HUES6 (cell line): ENCODE results near the gene DENND2D.
"Not testable (repeated sequence)": the region's sequence is repeated elsewhere in the genome, so short reads cannot be mapped to it uniquely, and the experiment has no call there.

Experiments
- H3K27ac ChIP-seq: 2 replicates; pipeline ENCODE4 v1.7.0; 2013; ENCODE audit warnings: low read depth, mild to moderate bottlenecking, low read length, inconsistent platforms
- H3K27me3 ChIP-seq: 2 replicates; pipeline ENCODE4 v1.6.1; 2013; ENCODE audit warnings: low read length; ENCODE audit not compliant: control insufficient read depth, insufficient read depth
- H3K36me3 ChIP-seq: 2 replicates; pipeline ENCODE4 v1.6.1; 2013; ENCODE audit warnings: low read length; ENCODE audit not compliant: control insufficient read depth, insufficient read depth
- H3K4me1 ChIP-seq: 2 replicates; pipeline ENCODE4 v1.6.1; 2013; ENCODE audit warnings: low read length; ENCODE audit not compliant: control insufficient read depth, insufficient read depth
- H3K4me3 ChIP-seq: 2 replicates; pipeline ENCODE4 v1.5.1; 2013; ENCODE audit warnings: low read depth, low read length
- H3K9ac ChIP-seq: one replicate; pipeline ENCODE4 v1.6.1; 2013; ENCODE audit warnings: mild to moderate bottlenecking, low read length
- H3K9me3 ChIP-seq: 2 replicates; pipeline ENCODE4 v1.6.1; 2013; ENCODE audit warnings: low read depth, low read length; ENCODE audit not compliant: control insufficient read depth, insufficient read depth

Gene DENND2D

DNA sequence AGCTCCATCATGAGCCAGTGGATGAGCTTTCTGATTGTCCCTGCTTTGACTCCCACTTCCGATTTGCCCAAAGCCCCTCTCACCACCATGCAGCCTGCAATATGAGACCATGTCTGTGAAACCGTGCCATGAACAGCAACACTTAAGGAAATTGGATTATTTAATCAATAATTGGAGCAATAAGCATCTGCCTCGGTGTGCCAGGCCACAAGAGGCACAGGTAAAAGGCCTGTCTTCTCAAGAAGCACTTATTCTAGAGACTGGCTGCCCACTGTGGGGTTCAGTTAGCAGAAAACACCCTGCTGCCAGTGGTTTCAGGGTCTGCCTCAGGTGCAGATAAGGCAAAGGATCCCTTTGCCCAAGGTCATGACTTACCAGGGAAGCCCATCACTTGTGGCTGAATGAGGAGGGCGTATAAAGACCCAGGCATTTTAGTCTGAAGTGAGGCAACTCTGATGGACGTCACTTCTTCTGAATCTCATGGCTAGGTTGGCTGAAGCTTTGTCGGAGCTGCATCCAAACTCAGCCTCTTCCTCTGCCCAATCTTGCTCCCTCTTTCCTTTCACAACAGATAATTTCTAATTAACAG lies 19.9 kb upstream of the DENND2D start:
- Histone ChIP-seq H3K9me3 (no peaks in the 10 kb centered on the region), H3K27me3 (no peaks in the 10 kb centered on the region), H3K9ac (no peak overlapping the region), H3K36me3 (no peaks in the 10 kb centered on the region), H3K27ac (no peak overlapping the region), H3K4me1 (peaks cover 22% of the 10 kb centered on the region; the same call in 1 of the 2 replicates), H3K4me3 (no peak overlapping the region)

DNA sequence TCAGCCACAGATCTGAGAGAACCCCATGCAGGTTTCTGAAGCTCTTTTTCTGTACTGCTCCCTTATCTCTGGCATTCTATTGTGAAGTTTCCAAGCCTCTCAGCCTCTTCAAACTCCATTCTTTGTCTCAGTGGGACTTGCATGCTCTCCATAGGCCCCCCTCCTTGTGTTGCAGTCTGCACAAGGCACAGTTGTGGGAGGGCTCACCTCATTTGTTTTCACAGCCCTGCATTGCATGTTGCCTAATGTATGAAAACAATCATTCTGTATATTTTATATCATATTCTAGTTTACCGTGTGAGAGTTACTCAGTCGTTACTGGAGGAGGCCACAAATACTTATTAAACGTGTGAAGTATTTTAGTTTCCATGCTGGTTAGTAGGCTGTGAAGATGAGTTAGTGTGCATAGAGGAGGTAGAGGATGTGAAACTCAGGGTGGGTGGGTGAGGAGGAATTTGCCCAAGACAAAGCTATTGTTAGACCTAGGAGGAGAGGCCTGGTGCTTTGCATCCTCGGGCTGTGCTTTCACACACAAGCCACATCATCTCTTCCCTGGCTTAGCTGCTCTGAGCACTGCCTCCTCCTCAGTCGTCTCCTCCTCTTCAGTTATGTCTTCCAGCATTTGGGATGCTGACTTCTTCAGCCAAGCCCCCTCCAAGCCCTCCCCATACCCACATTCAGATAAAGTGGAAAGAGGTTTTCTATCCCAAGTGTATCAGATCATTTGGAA lies 19.3 kb upstream of the DENND2D start:
- Histone ChIP-seq H3K27ac (no peak overlapping the region), H3K9me3 (no peaks in the 10 kb centered on the region), H3K27me3 (no peaks in the 10 kb centered on the region), H3K4me3 (no peak overlapping the region), H3K4me1 (peaks cover 22% of the 10 kb centered on the region; the same call in 1 of the 2 replicates), H3K9ac (no peak overlapping the region), H3K36me3 (no peaks in the 10 kb centered on the region)

- no peaks in the 10 kb centered on the region for H3K27me3 ChIP-seq
- no peaks in the 10 kb centered on the region for H3K36me3 ChIP-seq
- H3K9me3 ChIP-seq: no peaks in the 10 kb centered on the region
- no peak overlapping the region for H3K4me3 ChIP-seq
- H3K27ac ChIP-seq: no peak overlapping the region
- no peak overlapping the region for H3K9ac ChIP-seq
- H3K4me1 ChIP-seq: peaks cover 29% of the 10 kb centered on the region; the same call in 1 of the 2 replicates
Observed at GRCh38 chr1:111218701-111219556, 18.5 kb upstream of the DENND2D start.

GRCh38 chr1:111217183-111217910 lies 16.9 kb upstream of the DENND2D start:
- no peak overlapping the region for H3K9ac ChIP-seq
- no peaks in the 10 kb centered on the region for H3K9me3 ChIP-seq
- H3K27ac ChIP-seq: no peak overlapping the region
- peaks cover 21% of the 10 kb centered on the region; the same call in 1 of the 2 replicates for H3K4me1 ChIP-seq
- no peaks in the 10 kb centered on the region for H3K27me3 ChIP-seq
- no peaks in the 10 kb centered on the region for H3K36me3 ChIP-seq
- H3K4me3 ChIP-seq: no peak overlapping the region

DNA sequence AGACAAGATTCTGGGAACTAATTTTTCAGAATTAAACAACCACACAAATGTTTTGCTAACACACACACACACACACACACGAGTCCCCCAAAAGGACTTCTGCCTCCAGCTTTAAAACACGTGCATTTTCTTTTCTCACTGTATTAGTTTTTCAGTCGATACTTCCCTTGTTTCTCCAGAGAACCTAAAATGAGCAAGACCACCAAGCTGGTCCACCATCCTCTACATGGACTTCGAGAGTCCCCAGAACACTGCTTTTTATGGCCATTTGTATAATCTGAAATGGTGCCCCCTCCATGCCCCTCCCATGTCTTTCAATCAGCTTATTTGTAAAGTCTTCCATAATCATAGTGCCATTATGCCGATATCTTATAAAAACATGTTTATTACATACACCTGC lies 16.3 kb upstream of the DENND2D start:
- Histone ChIP-seq H3K27ac (no peak overlapping the region), H3K4me1 (peaks cover 20% of the 10 kb centered on the region; the same call in 1 of the 2 replicates), H3K9me3 (no peaks in the 10 kb centered on the region), H3K27me3 (no peaks in the 10 kb centered on the region), H3K36me3 (no peaks in the 10 kb centered on the region), H3K9ac (no peak overlapping the region), H3K4me3 (no peak overlapping the region)

DNA sequence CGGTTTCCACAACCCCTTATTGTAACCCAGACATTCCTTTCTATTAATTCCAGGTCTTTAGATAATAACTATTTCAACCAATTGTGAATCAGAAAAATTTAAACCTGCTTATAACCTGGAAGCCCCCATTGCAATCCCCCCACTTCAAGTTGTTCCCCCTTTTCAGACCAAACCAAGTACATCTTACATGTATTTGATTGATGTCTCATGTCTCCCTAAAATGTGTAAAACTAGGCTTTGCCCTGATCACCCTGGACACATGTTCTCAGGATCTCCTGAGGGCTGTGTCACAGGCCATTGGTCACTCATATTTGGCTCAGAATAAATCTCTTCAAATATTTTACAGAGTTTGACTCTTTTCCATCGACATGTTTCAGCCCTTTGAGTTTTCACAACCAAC lies 14.8 kb upstream of the DENND2D start:
- H3K4me1 ChIP-seq: peaks cover 15% of the 10 kb centered on the region; the same call in 1 of the 2 replicates
- H3K4me3 ChIP-seq, H3K27me3 ChIP-seq, H3K9ac ChIP-seq, H3K9me3 ChIP-seq, H3K27ac ChIP-seq, H3K36me3 ChIP-seq: not testable (repeated sequence)

DNA sequence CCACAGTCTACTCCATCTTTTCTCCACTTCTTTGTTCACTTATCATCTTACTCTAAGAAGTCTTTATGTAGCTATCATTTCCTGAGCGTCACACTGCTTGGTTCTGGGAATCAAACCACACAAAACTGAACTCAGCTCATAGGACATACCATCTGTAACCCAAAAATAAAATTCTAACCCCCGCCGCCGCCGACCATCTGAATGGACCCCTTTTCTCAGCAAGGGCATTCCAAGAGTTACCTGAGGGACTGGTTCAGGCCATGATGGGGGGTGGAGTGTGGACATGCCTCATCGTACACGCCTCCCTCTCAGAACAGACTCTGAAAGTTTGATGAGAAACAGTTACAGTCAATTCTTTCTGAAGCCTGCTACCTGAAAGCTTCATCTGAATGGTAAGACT lies 14.4 kb upstream of the DENND2D start:
- Histone ChIP-seq H3K27ac (no peak overlapping the region), H3K4me3 (no peak overlapping the region), H3K36me3 (no peaks in the 10 kb centered on the region), H3K9me3 (no peaks in the 10 kb centered on the region), H3K27me3 (no peaks in the 10 kb centered on the region), H3K9ac (no peak overlapping the region), H3K4me1 (peaks cover 13% of the 10 kb centered on the region; the same call in 1 of the 2 replicates)

DNA sequence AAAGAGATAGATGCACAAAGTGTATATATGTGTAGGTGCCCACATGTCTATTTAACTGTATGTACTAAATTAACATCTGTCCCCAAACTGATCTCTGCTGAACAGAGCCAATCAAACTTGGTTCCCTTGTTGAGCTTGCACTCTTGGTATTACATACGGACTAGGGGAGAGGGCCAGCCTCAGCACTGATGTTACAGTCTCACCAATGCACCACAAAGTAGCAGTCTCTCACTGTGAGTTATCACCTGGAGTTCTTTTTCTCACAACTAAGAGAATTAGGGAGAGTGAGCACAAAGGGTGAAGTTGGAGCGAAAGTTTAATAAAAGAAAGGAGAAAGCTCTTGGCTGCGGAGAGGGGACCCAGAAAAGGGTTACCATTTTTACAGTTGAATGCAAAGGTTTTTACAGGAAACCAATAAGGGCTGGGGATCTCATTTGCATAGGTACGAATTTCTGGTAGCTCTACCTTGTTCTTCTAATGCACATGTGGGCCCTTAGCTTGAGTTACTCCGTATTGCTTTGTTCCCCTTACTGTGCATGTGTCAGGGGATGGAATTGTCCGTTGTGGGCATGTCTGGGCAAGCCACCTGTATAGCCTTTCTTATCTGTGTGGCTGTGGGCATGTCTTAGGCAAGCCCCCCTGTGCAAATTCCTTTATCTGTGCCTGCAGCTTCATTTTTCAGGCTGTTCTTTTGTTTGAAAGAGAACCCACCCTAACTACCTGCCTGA lies 13.8 kb upstream of the DENND2D start:
- Histone ChIP-seq H3K9me3 (no peaks in the 10 kb centered on the region), H3K4me1 (peaks cover 7% of the 10 kb centered on the region; the same call in 1 of the 2 replicates), H3K36me3 (no peaks in the 10 kb centered on the region), H3K9ac (no peak overlapping the region), H3K27me3 (no peaks in the 10 kb centered on the region), H3K4me3 (no peak overlapping the region), H3K27ac (peak overlapping the region; percentile 6; the same call in 1 of the 2 replicates)

DNA sequence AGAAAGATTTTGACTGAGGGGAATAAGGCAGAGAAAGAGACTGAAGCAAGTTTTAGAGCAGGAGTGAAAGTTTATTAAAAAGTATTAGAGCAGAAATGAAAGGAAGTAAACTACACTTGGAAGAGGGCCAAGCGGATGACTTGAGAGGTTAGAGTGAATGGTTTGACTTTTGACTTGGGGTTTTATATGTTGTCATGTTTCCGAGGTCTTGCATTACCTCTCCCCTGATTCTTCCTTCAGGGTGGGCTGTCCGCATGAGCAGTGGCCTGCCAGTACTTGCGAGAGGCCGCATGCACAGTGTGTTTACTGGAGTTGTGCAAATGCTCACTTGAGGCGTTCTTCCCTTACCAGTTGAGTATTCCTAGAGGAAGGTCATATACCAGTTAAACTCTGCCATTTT lies 13.0 kb upstream of the DENND2D start:
- Histone ChIP-seq H3K36me3 (no peaks in the 10 kb centered on the region), H3K27me3 (no peaks in the 10 kb centered on the region), H3K4me1 (peaks cover 7% of the 10 kb centered on the region; the same call in 1 of the 2 replicates), H3K27ac (no peak overlapping the region), H3K9me3 (no peaks in the 10 kb centered on the region), H3K9ac (no peak overlapping the region), H3K4me3 (no peak overlapping the region)

GRCh38 chr1:111212634-111213335 lies 12.3 kb upstream of the DENND2D start:
- Histone ChIP-seq H3K27me3 (no peaks in the 10 kb centered on the region), H3K4me3 (no peak overlapping the region), H3K9ac (no peak overlapping the region), H3K9me3 (no peaks in the 10 kb centered on the region), H3K4me1 (peaks cover 7% of the 10 kb centered on the region; the same call in 1 of the 2 replicates), H3K27ac (no peak overlapping the region), H3K36me3 (no peaks in the 10 kb centered on the region)
